NCI-H2227 (cell line): ENCODE data around the gene EZH2.

Experiments used
- DNase-seq: peaks from one replicate; lab custom pipeline; 2025; ENCODE audit not compliant: unreplicated experiment; lab: John Stamatoyannopoulos, UW

EZH2 gene

GRCh38 chr7:148901178-148901577 lies 17.1 kb upstream of the EZH2 start:
- no peak for DNase-seq

- no peak for DNase-seq
These were observed 14.9 kb upstream of the EZH2 start for GRCh38 chr7:148898845-148899484.

- DNase-seq, result no peak
These were observed 10.5 kb upstream of the EZH2 start for GRCh38 chr7:148894591-148894990.

DNA sequence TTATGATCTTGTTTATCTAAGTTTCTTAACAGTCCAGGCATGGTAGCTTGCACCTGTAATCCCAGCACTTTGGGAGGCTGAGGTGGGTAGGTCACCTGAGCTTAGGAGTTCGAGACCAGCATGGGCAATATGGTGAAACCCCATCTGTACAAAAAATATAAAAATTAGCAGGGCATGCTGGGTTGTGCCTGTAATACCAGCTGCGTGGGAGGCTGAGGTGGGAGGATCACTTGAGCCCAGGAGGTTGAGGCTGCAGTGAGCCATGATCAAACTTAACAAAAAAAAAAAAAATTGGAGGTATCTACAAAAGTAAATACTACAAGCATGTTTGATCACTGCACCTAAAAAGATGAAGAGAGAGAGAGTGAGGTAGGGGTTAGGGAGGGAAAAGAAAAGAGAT lies 9.0 kb upstream of the EZH2 start:
- no peak for DNase-seq

DNA sequence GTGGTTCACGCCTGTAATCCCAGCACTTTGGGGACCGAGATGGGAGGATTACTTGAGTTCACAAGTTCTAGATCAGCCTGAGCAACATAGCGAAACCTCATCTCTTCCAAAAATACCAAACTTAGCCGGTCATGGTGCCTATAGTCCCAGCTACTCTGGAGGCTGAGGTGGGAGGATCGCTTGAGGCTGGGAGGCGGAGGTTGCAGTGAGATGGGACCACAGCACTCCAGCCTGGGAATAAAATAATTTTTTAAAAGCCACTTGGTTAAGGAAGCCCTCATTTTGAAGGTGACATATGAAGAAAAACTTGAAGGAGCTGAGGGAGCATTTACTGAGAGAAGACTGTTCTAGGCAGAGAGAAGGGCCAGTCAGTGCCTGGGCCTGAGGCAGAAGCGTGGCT lies 4.2 kb upstream of the EZH2 start:
- no peak for DNase-seq

DNA sequence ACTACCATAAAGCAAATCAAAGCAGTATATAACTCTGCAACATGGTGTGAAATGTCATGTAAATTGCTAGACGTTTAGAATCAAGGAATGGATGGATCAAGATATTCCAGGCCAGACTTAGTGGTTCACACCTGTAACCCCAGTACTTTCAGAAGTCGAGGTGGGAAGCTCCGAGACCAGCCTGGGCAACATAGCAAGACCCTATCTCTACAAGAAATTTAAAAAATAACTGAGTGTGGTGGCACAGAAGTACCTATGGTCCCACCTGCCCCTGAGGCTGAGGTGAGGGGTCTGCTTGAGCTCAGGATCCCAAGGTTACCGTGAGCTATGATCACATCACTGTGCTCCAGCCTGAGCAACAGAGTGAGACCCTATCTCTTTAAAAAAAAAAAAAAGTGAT lies 2.8 kb upstream of the EZH2 start:
- DNase-seq, result no peak

- DNase-seq, result peak; percentile 98
These were observed 370 bp upstream of the EZH2 start for GRCh38 chr7:148884299-148885022.

- peak; percentile 68 for DNase-seq
These were observed 634 bp downstream of the EZH2 start for GRCh38 chr7:148883266-148884048.

DNA sequence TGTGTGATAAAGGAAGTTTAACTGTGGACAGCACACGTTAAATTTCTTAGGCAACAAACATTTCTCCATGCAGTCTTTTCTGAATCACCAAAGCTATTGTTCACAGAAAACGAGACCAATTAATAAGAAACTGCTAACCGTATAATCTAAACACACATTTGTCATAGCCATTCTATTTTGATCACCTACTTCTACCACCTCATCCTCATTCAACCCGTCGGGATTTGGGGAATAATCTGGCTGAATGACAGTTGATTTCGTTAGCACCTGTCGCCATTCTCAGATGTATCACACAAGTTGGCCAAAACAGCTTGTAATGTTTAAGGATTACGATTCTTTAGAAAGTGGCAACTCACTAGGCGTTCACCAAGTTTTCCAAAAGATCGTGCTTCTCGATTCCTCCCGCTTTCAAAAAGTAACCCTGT lies 1.2 kb downstream of the EZH2 start:
- no peak for DNase-seq

GRCh38 chr7:148882192-148882591 lies 1.9 kb downstream of the EZH2 start:
- no peak for DNase-seq

DNA sequence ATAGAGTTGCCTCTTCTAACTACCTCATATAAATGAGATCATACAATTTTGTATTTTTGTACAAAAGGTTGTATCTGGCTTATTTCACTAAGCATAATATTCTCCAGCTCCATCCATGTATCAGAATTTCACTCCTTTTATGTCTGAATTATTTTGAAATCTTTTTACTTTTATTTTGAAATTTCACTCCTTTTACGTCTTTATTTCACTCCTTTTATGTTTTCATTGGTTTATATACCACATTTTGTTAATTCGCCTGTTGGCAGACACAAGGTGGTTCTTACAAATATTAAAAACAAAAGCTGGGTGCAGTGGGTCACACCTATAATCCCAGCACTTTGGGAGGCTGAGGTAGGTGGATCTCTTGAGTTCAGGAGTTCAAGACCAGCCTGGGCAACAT lies 5.8 kb downstream of the EZH2 start:
- DNase-seq, result no peak

GRCh38 chr7:148877517-148877916 lies 6.6 kb downstream of the EZH2 start:
- DNase-seq, result no peak

GRCh38 chr7:148872188-148872587 lies 11.9 kb downstream of the EZH2 start:
- DNase-seq, result no peak

DNA sequence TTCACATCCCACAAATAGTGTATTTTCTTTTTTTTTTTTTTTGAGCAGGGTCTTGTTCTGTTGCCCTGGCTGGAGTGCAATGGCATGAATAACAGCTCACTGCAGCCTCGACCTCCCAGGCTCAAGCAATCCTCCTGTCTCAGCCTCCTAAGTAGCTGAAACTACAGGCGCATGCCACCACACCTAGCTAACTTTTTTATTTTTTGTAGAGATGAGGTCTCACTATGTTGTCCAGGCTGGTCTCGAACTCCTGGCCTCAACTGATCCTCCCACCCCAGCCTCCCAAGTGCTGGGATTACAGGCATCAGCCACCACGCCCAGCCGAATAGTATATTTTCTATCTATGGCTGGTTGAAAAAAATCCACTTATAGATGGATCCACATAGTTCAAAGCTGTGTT lies 12.5 kb downstream of the EZH2 start:
- no peak for DNase-seq

GRCh38 chr7:148871030-148871429 lies 13.1 kb downstream of the EZH2 start:
- DNase-seq, result no peak

DNA sequence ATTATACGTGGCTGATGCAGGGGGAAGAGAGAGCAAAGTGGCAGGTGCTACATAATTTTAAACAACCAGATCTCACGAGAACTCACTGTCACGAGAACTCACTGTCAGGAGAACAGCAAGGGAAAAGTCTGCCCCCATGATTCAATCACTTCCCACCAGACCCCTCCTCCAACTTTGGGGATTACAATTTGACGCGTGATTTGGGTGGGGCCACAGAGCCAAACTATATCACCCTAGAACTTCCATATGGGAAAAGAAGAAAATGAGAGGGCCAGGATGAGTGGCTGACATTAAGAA lies 15.8 kb downstream of the EZH2 start:
- DNase-seq, result no peak

GRCh38 chr7:148867596-148868377 lies 16.3 kb downstream of the EZH2 start:
- DNase-seq, result no peak

DNA sequence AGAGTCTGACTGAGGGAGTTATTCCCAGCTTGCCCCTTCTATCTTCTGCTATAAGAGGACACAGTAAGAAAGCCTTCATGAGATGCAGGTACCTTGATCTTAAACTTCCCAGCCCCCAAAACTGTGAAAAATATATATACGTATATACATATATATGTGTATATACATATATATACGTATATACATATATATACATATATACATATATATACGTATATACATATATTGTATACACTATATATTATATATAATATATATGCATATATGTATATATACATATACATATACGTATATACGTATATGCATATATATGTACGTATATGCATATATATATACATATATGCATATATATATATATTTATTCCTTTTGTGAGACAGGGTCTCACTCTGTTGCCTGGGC lies 17.7 kb downstream of the EZH2 start:
- DNase-seq, result no peak

DNA sequence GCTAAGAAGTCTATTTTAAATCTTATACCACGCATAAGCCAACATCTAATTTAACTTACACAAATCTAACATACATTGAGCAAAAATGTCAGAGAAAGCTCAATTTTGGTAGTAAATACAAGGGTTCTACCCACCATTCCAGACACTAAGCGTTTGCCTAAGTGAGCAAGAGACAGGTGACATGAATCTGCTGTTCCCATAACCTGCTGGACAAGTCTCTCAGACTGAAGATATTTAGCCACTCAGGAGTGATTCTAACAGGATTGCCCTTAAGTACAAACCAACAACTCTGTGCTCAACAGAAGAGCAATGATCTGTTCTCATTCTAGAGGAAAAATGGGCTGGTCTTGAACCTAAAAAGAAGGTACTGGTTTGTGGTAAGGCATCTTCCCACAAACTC lies 18.8 kb downstream of the EZH2 start:
- no peak for DNase-seq

GRCh38 chr7:148863324-148863723 lies 20.8 kb downstream of the EZH2 start:
- no peak for DNase-seq

DNA sequence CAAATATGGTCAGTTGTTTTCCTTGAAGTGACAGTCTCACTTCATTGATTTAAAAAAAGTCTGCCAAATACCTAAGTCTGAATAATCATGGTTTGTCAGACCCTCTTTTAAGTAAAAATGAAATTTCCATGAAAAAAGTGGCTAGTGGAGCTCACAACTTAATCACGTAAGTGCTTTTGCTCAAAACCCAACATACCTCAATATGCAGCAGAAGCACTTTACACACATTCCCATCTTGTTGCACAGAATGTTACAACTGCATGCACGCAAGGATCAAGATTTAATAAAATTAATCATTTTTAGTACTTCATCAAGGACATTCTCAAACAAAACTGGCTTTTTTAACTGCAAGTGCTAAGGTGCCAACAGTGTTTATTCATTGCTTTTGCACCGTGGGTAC lies 21.6 kb downstream of the EZH2 start:
- no peak for DNase-seq

GRCh38 chr7:148858489-148858888 lies 25.6 kb downstream of the EZH2 start:
- no peak for DNase-seq
